ENCODE measurements around the gene ZCRB1.

GRCh38 chr12:42336286-42336685, 10.4 kb upstream of the ZCRB1 start:
- TF ChIP-seq CTCF (IDR thresholded peaks at IDR 0.05), result no peak
- TF ChIP-seq POLR2A (IDR thresholded peaks at IDR 0.05), result no peak
